Measurements from ENCODE around the gene TECPR2.

DNA sequence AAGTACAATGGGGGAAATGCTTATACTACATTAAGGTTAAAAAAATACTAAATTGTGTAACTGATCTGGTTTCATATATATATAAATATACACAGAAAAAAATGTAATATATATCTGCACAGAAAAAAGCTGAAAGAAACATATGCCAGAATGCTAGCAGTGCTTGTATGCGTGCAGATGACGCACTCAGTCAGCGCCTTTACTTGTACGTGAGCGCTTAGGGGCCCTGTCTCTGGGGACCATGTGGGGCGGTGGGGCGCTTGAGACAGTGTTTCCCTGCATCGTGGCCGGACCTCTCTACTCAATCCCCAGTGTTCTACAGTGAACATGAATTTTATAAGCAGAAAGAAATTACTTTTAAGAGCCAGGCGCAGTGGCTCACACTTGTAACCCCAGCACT is 139.8 kb downstream of the TECPR2 start:
- TF ChIP-seq POLR2A (IDR thresholded peaks at IDR 0.05; ENCODE audit: low read depth, low read length) (no peak), TAF1 (IDR thresholded peaks at IDR 0.05; ENCODE audit: low read depth, low read length) (no peak), POLR2AphosphoS5 (IDR thresholded peaks at IDR 0.05; ENCODE audit: low read depth, low read length) (no peak), POU2F2 (IDR thresholded peaks at IDR 0.05; ENCODE audit: low read depth, low read length) (no peak)
